Measurements from ENCODE around the gene ADCY7. TPM values are rescaled to one million over a fixed set of nuclear protein-coding genes. Genes with fewer than 3 reads are reported as not detected.

The ADCY7 gene
- total RNA-seq, 6 experiments from 2014 or later: 32.7 to 48.1 (median 41.9) TPM

DNA sequence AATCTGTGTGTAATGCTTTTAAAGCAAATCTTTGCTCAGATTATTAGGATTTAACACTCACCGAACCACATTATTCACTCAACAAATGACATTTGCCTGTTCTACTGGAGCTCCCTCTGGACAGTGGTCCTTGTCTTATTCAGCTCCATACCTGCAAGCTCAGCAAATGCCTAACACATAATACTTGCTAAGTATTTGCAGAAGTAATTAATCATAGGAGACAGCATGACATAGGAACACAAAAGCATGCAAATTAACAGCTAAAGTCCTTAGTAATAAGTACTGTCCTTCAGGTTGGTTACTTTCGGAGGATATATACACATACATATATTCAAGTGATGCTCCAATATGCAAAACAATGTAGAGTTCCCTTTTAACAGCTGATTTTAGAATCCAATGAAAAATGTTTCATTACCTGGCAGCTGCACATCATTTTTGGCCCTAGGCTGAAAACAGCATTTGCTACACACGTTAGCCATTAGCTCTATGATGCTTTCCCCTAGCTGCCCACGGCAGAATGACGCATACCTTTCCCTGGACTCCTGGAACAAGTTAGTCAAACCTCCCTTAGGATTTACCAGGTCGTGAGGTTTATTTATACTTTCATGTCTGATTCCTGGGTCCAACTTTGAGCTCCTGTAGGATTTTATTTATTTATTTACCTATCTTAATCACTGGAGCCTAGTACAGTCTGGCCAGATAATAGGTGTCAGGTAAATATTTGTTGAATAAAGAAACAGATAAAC, 93.9 kb downstream of the ADCY7 start:
- Mint-ChIP-seq H3K4me1 (ENCODE audit: low read depth) (peaks cover 10% of the 10 kb centered on the region), H3K27me3 (ENCODE audit: insufficient read depth) (no peaks in the 10 kb centered on the region; the same call in 1 of the 2 replicates), H3K36me3 (ENCODE audit: low read depth) (peaks cover 16% of the 10 kb centered on the region), H3K9me3 (no peaks in the 10 kb centered on the region), H3K4me3 (no peak overlapping the region), H3K27ac (peak overlapping the region; percentile 29)
- TF ChIP-seq CTCF (IDR thresholded peaks at IDR 0.05): no peak
- DNase-seq: no peak

DNA sequence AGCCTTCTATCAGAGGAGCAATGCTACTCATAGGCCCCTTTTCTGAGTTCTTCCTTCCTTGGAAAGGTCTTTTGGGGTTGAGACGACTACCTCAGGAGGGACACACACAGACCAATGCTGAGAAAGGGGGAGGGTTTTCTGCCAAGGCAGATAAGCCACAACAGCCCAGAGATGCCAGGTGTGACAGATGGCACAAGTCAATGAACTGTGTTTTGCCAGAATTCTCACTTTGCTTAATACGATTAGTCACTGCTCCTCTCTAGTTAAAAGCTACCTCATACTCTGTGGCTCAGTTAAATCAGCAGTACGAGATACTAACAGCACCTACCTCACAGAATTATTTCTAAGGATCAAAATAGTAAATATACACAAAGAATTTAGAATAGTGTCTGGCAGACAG, 94.4 kb downstream of the ADCY7 start:
- peaks cover 14% of the 10 kb centered on the region for H3K36me3 Mint-ChIP-seq (ENCODE audit: low read depth)
- no peak for DNase-seq
- no peaks in the 10 kb centered on the region for H3K9me3 Mint-ChIP-seq
- TF ChIP-seq CTCF (IDR thresholded peaks at IDR 0.05): no peak
- no peaks in the 10 kb centered on the region; the same call in none of the 2 replicates for H3K27me3 Mint-ChIP-seq (ENCODE audit: insufficient read depth)
- H3K4me1 Mint-ChIP-seq (ENCODE audit: low read depth): peaks cover 16% of the 10 kb centered on the region
- H3K27ac Mint-ChIP-seq: peak overlapping the region; percentile 29; the same call in 1 of the 2 replicates
- no peak overlapping the region for H3K4me3 Mint-ChIP-seq

GRCh38 chr16:50363656-50364055, 97.3 kb downstream of the ADCY7 start:
- Mint-ChIP-seq H3K36me3 (ENCODE audit: low read depth) (peaks cover 20% of the 10 kb centered on the region), H3K27ac (no peak overlapping the region), H3K27me3 (ENCODE audit: insufficient read depth) (no peaks in the 10 kb centered on the region; the same call in 1 of the 2 replicates), H3K9me3 (no peaks in the 10 kb centered on the region), H3K4me1 (ENCODE audit: low read depth) (peaks cover 33% of the 10 kb centered on the region), H3K4me3 (no peak overlapping the region)
- no peak for TF ChIP-seq CTCF (IDR thresholded peaks at IDR 0.05)
- DNase-seq: no peak

- peaks cover 20% of the 10 kb centered on the region for H3K36me3 Mint-ChIP-seq (ENCODE audit: low read depth)
- H3K4me1 Mint-ChIP-seq (ENCODE audit: low read depth): peaks cover 30% of the 10 kb centered on the region
- no peak for TF ChIP-seq CTCF (IDR thresholded peaks at IDR 0.05)
- H3K27me3 Mint-ChIP-seq (ENCODE audit: insufficient read depth): peaks cover 2% of the 10 kb centered on the region; the same call in 1 of the 2 replicates
- H3K4me3 Mint-ChIP-seq: no peak overlapping the region
- H3K27ac Mint-ChIP-seq: no peak overlapping the region
- no peaks in the 10 kb centered on the region for H3K9me3 Mint-ChIP-seq
- DNase-seq: no peak
Observed at GRCh38 chr16:50365791-50366575, 99.6 kb downstream of the ADCY7 start.

Small RNAs within 50 kb of the gene (microRNA-seq; reads per million reads assigned to microRNA genes)
- gene MIR6771: not detected

Other genes with a start within 250 kb of the ADCY7 start
- 10 to 100 TPM; 22.7 to 28.1 (median 24.2) TPM for gene CNEP1R1, start 241.3 kb upstream of the ADCY7 start, total RNA-seq (2021; fragmentation: NEBNext Ultra II Directional; extraction: Animal tissue kit (Norgen Biotek cat#: 25700))
- 10 to 100 TPM; 17.2 to 23.8 (median 19.6) TPM for gene HEATR3, start 200.6 kb upstream of the ADCY7 start, total RNA-seq (2021; fragmentation: NEBNext Ultra II Directional; extraction: Animal tissue kit (Norgen Biotek cat#: 25700))
- 10 to 100 TPM; 19.4 to 23.0 (median 21.6) TPM for gene TENT4B, start 113.2 kb upstream of the ADCY7 start, total RNA-seq (2021; fragmentation: NEBNext Ultra II Directional; extraction: Animal tissue kit (Norgen Biotek cat#: 25700))
- 10 to 100 TPM; 50.5 to 65.0 (median 63.0) TPM for gene BRD7, start 102.4 kb downstream of the ADCY7 start, total RNA-seq (2021; fragmentation: NEBNext Ultra II Directional; extraction: Animal tissue kit (Norgen Biotek cat#: 25700))

Measured in HFFc6 (cell line).